GM12878 (cell line): ENCODE results near the gene ERMARD. TPM values are rescaled to one million over a fixed set of nuclear protein-coding genes. Genes with fewer than 3 reads are reported as not detected.

ENCODE experiments used
- ASH2L ChIP-seq: fragments of 300-600, 200-600 bp; sonication (generic); IDR thresholded peaks from 2 replicates; pipeline ENCODE4 v1.6.1; 2017; ENCODE audit warnings: low read depth, mild to moderate bottlenecking, borderline replicate concordance
- BACH1 ChIP-seq: fragments of 450-650 bp; IDR thresholded peaks from 2 replicates; pipeline ENCODE4 v1.6.1; 2017; ENCODE audit warnings: mild to moderate bottlenecking, borderline replicate concordance
- CHD2 ChIP-seq: IDR thresholded peaks from 2 replicates; pipeline ENCODE4 v1.6.1; 2011; ENCODE audit warnings: low read depth, low read length, improper control_type of control experiment, borderline replicate concordance
- E4F1 ChIP-seq: fragments of 450-650 bp; IDR thresholded peaks from 2 replicates; pipeline ENCODE4 v1.6.1; 2018; ENCODE audit warnings: borderline replicate concordance, mild to moderate bottlenecking; ENCODE audit not compliant: partially characterized antibody
- EED ChIP-seq: sonication (generic); IDR thresholded peaks from 2 replicates; pipeline ENCODE4 v1.6.1; 2016; ENCODE audit warnings: antibody characterized with exemption, low read depth
- FOXK2 ChIP-seq: fragments of 450-650 bp; IDR thresholded peaks from 2 replicates; pipeline ENCODE4 v1.6.1; 2017; ENCODE audit warnings: mild to moderate bottlenecking, moderate library complexity
- IKZF2 ChIP-seq, 2 experiments: fragments of 450-650 bp; IDR thresholded peaks; 2 replicates each; pipeline ENCODE4 v1.6.1; 2017; ENCODE audit warnings: mild to moderate bottlenecking in 2 of 2, moderate library complexity in 2 of 2
- KLF5 ChIP-seq: fragments of 450-650 bp; IDR thresholded peaks from 2 replicates; pipeline ENCODE4 v1.6.1; 2014; ENCODE audit warnings: mild to moderate bottlenecking; ENCODE audit not compliant: partially characterized antibody
- MEF2B ChIP-seq: fragments of 450-650 bp; IDR thresholded peaks from 2 replicates; pipeline ENCODE4 v1.6.1; 2018; ENCODE audit warnings: mild to moderate bottlenecking, moderate library complexity; ENCODE audit not compliant: partially characterized antibody, poor library complexity, severe bottlenecking
- MXI1 ChIP-seq: fragments of 150-350 bp; IDR thresholded peaks from 2 replicates; pipeline ENCODE4 v1.6.1; 2011; ENCODE audit warnings: low read depth, mild to moderate bottlenecking, inconsistent platforms, low read length, improper control_type of control experiment
- NBN ChIP-seq: fragments of 450-650 bp; IDR thresholded peaks from 2 replicates; pipeline ENCODE4 v1.6.1; 2016
- NFIC ChIP-seq: IDR thresholded peaks from 2 replicates; pipeline ENCODE4 v1.6.1; 2012; ENCODE audit warnings: low read depth, mild to moderate bottlenecking, inconsistent platforms, low read length, moderate library complexity
- POLR2AphosphoS2 ChIP-seq: IDR thresholded peaks from 2 replicates; pipeline ENCODE4 v1.6.1; 2011; ENCODE audit warnings: low read depth, mild to moderate bottlenecking, low read length, improper control_type of control experiment, moderate library complexity
- RAD21 ChIP-seq: IDR thresholded peaks from 2 replicates; pipeline ENCODE4 v1.6.1; 2011; ENCODE audit warnings: mild to moderate bottlenecking, low read depth, low read length, moderate library complexity; ENCODE audit not compliant: insufficient read depth
- SIX5 ChIP-seq: IDR thresholded peaks from 2 replicates; pipeline ENCODE4 v1.6.1; 2011; ENCODE audit warnings: mild to moderate bottlenecking, low read depth, low read length, moderate library complexity; ENCODE audit not compliant: severe bottlenecking
- SPI1 ChIP-seq: IDR thresholded peaks from 2 replicates; pipeline ENCODE4 v1.6.1; 2011; ENCODE audit warnings: low read depth, mild to moderate bottlenecking, low read length, moderate library complexity, borderline replicate concordance; ENCODE audit not compliant: insufficient read depth
- STAT3 ChIP-seq: IDR thresholded peaks from 2 replicates; pipeline ENCODE4 v1.6.1; 2011; ENCODE audit warnings: low read depth, low read length, improper control_type of control experiment
- SUPT20H ChIP-seq: IDR thresholded peaks from 2 replicates; pipeline ENCODE4 v1.6.1; 2011; ENCODE audit warnings: low read depth, mild to moderate bottlenecking, low read length, moderate library complexity, borderline replicate concordance; ENCODE audit not compliant: control insufficient read depth
- SUZ12 ChIP-seq: fragments of 200-600 bp; sonication (generic); IDR thresholded peaks from one replicate; pipeline ENCODE4 v1.6.1; 2018; ENCODE audit warnings: antibody characterized with exemption, mild to moderate bottlenecking; ENCODE audit not compliant: unreplicated experiment
- WRNIP1 ChIP-seq: IDR thresholded peaks from 2 replicates; pipeline ENCODE4 v1.6.1; 2011; ENCODE audit warnings: low read depth, low read length, improper control_type of control experiment, borderline replicate concordance
- ZNF687 ChIP-seq: fragments of 450-650 bp; IDR thresholded peaks from 2 replicates; pipeline ENCODE4 v1.6.1; 2017; ENCODE audit warnings: mild to moderate bottlenecking, moderate library complexity
- polyA plus RNA-seq, 11 experiments: library from polyadenylated mRNA; depleted of rRNA in 4 of 11; unstranded in 6 of 11; stranded (reverse) in 5 of 11; fragments of >200 nt; fragmentation: Nextera tagmentation in 4 of 11; fragmentation: Illumina TruSeq in 1 of 11; extraction: Ambion mirVana in 4 of 11; extraction: Trizol in 1 of 11; gene quantifications; 1 replicate in 1 of 11; 2 replicates in 10 of 11; pipeline versions ENCODE4 v1.2.1 to v1.2.3, GENCODE V29; 2011 to 2016; ENCODE audit warnings: inconsistent platforms in 2 of 11, missing spikeins in 2 of 11, low read depth in 1 of 11
- total RNA-seq, 4 experiments: library from RNA; depleted of rRNA in 3 of 4; stranded (reverse); fragments of >200 nt in 3 of 4; fragmentation: Illumina TruSeq in 1 of 4; extraction: Trizol in 1 of 4; gene quantifications; 2 replicates each; pipeline versions ENCODE4 v1.2.1 to v1.2.3, GENCODE V29; 2013 to 2021

ERMARD gene
- total and polyA plus RNA-seq, 10 of the 15 experiments (the other 5 are each of a cell fraction or from before 2014, with no cell fraction given) = 24.4 to 63.3 (median 34.1) TPM

- peak; percentile 47; the same call in 1 of the 2 replicates for TF ChIP-seq ZNF687
- TF ChIP-seq STAT3 = no peak
- no peak for TF ChIP-seq E4F1
- no peak for TF ChIP-seq EED
- no peak for TF ChIP-seq NBN
- TF ChIP-seq NFIC = no peak
- TF ChIP-seq IKZF2 (IDR thresholded peaks at IDR 0.05) = peak in 1 of 2 experiments; percentile 18; a peak in 1 of 4 replicates
- TF ChIP-seq SUPT20H = no peak
- no peak for TF ChIP-seq ASH2L
- TF ChIP-seq MXI1 = peak; percentile 36; the same call in 1 of the 2 replicates
- TF ChIP-seq KLF5 = no peak
- TF ChIP-seq MEF2B = peak; percentile 22
- no peak for TF ChIP-seq FOXK2
- TF ChIP-seq SIX5 = no peak
- no peak for TF ChIP-seq RAD21
- TF ChIP-seq CHD2 = no peak
- TF ChIP-seq BACH1 = peak; percentile 37; the same call in 1 of the 2 replicates
- TF ChIP-seq POLR2AphosphoS2 = no peak
- no peak for TF ChIP-seq WRNIP1
- no peak for TF ChIP-seq SPI1
- TF ChIP-seq SUZ12 = no peak
These were observed 26.8 kb upstream of the ERMARD start, which contains the start of gene PHF10 (continued) for GRCh38 chr6:169724494-169725124.
